Ecto neural progenitor cell (in vitro differentiated cells): ENCODE data around the gene POLA2.
"Not testable (repeated sequence)": the region's sequence is repeated elsewhere in the genome, so short reads cannot be mapped to it uniquely, and the experiment has no call there.

Experiments used
- DNase-seq: peaks from one replicate; pipeline ENCODE4 v3.0.0-alpha.2; 2018; ENCODE audit warnings: low spot score

POLA2 gene

DNA sequence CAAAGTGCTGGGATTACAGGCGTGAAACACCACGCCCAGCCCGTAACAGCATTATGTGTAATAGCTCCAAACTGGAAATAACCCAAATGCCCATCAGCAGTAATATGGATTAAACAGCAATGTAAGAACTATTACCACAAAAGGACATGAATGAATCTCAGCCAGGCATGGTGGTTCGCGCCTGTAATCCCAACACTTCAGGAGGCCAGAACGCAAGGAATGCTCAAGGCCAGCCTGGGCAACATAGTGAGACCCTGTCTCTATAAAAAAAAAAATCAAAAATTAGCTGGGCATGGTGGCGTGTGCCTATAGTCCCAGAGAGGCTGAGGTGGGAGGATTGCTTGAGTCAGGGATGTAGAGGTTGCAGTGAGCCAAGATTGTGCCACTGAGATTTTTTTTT, 68.8 kb downstream of the POLA2 start:
- no peak for DNase-seq

DNA sequence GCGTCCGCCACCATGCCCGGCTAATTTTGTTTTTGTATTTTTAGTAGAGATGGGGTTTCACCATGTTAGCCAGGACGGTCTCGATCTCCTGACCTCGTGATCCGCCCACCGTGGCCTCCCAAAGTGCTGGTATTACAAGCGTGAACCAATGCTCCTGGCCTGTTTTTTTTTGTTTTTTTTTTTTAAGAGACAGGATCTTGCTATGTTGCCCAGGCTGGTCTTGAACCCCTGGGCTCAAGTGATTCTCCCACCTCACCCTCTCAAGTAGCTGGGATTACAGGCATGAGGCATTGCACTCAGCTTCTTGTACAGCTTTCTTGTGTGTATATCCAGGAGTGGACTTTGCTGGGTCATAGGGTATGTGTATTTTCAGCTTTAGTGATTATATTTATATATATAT, 70.8 kb downstream of the POLA2 start:
- DNase-seq = not testable (repeated sequence)

DNA sequence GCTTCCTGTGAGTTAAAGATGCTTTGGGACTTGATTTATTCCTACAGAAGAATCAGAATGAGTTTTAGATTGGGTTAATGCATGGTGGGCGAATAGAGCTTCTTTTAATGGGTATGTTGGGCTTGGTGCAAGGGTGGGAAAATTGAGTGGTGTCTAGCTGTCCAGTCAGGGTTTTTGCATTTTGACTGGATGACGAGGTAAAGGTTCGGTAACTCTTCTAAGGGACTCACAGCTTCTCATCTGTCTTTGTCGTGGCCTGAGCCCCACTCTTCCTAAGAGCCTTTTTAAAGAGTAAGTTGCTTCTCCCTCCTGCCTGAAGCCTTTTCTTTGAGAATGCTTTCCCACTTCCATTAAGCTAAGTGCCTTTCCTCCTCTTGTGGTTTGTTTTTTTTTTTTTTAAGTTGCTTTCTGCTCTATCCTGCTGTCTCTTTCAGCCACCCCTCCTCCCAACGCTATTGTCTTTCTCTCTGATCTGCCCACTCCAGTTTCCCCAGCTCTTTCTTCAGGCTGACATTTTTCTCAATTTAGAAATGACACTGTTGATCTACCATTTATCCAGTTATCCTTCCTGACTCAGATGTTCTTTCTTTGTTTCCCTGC, 73.0 kb downstream of the POLA2 start:
- DNase-seq = no peak

DNA sequence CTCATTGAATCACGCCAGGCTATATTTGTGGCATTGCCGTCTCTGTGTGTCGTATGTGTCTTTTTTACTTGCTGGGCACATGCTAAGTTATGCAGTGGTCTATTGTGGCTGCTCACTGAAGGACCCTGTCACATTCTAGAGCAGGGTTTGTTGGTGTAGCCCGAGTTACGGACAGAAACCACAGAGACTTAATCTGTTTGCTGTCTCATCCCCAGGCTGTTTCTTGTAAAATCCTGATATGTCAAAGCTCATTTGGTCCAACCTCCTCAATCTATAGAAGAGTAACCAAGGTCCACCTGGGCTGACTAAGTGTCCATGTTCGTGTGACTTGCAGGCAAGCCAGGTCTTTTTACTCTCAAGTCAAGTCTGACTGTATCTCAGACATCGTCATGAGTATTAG, 76.9 kb downstream of the POLA2 start:
- no peak for DNase-seq

DNA sequence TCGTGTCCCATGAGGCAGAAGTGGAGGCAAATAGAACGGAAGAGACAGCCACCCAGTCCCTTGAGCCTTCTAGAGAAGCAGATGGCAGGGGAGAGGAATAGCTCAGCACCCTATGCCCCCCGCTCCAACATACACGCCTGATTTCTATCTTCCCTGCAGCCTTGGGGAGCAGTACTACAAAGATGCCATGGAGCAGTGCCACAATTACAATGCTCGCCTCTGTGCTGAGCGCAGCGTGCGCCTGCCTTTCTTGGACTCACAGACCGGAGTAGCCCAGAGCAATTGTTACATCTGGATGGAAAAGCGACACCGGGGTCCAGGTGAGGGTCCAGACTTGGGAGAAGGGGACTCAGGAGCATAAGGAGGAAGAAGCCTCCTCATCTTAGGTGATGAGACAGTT, 78.5 kb downstream of the POLA2 start:
- no peak for DNase-seq

DNA sequence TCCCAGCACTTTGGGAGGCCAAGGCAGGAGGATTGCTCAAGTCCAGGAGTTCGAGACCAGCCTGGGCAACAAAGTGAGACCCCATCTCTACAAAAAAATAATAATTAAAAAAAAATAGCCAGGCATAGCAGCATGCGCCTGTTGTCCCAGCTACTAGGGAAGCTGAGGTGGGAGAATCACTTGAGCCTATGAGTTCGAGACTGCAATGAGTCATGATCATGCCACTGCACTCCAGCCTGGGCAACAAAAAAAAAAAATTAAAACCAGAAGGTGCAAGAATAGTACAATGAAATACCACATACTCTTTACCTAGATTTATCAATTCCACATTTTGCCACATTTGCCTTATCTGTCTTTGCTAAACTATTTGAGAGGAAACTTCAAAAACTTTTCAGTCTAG, 80.1 kb downstream of the POLA2 start:
- DNase-seq = no peak
